Smooth muscle cell (in vitro differentiated cells): Measurements from ENCODE around the gene SYCP2L. TPM values are rescaled to one million over a fixed set of nuclear protein-coding genes. Genes with fewer than 3 reads are reported as not detected.

Experiments used
- DNase-seq: peaks from one replicate; lab custom pipeline; 2025; ENCODE audit not compliant: unreplicated experiment; lab: John Stamatoyannopoulos, UW
- H2AFZ ChIP-seq: fragments of 200-600 bp; sonication (generic); 2 replicates; pipeline ENCODE4 v1.6.0; 2016; ENCODE audit warnings: antibody characterized with exemption, low read depth, mild to moderate bottlenecking
- H3F3A ChIP-seq: fragments of 200-600 bp; sonication (generic); 2 replicates; pipeline ENCODE4 v1.6.0; 2017; ENCODE audit warnings: antibody characterized with exemption, low read depth
- H3K27ac ChIP-seq: fragments of 200-600 bp; sonication (generic); 2 replicates; pipeline ENCODE4 v1.5.1; 2016; ENCODE audit warnings: low read depth, mild to moderate bottlenecking
- H3K27me3 ChIP-seq: fragments of 200-600 bp; sonication (generic); 2 replicates; pipeline ENCODE4 v1.6.1; 2016; ENCODE audit warnings: low read depth, mild to moderate bottlenecking
- H3K36me3 ChIP-seq: fragments of 200-600 bp; sonication (generic); 2 replicates; pipeline ENCODE4 v1.5.1; 2016; ENCODE audit warnings: low read depth
- H3K4me1 ChIP-seq: fragments of 200-600 bp; sonication (generic); 2 replicates; pipeline ENCODE4 v1.5.1; 2016; ENCODE audit warnings: low read depth
- H3K4me2 ChIP-seq: fragments of 200-600 bp; sonication (generic); 2 replicates; pipeline ENCODE4 v1.6.0; 2016; ENCODE audit warnings: mild to moderate bottlenecking
- H3K4me3 ChIP-seq: fragments of 200-600 bp; sonication (generic); 2 replicates; pipeline ENCODE4 v1.5.1; 2016; ENCODE audit warnings: mild to moderate bottlenecking
- H3K79me2 ChIP-seq: fragments of 200-600 bp; sonication (generic); 2 replicates; pipeline ENCODE4 v1.6.0; 2016; ENCODE audit warnings: low read depth, mild to moderate bottlenecking
- H3K9ac ChIP-seq: fragments of 200-600 bp; sonication (generic); 2 replicates; pipeline ENCODE4 v1.6.0; 2016; ENCODE audit warnings: low read depth
- H3K9me3 ChIP-seq: fragments of 200-600 bp; sonication (generic); replicated peaks from 2 replicates; pipeline ENCODE4 v1.5.1; 2016; ENCODE audit warnings: low read depth
- H4K20me1 ChIP-seq: fragments of 200-600 bp; sonication (generic); 2 replicates; pipeline ENCODE4 v1.6.0; 2016; ENCODE audit warnings: low read depth
- CTCF ChIP-seq: fragments of 200-600 bp; sonication (generic); IDR thresholded peaks from 2 replicates; pipeline ENCODE4 v1.5.1; 2017; ENCODE audit warnings: borderline replicate concordance, mild to moderate bottlenecking, antibody characterized with exemption; ENCODE audit not compliant: insufficient read depth, poor library complexity, severe bottlenecking
- WGBS: methylation state at CpG from one replicate; pipeline ENCODE4 v1.1.7; 2016; ENCODE audit warnings: low lambda C conversion rate; 5-methylcytosine and 5-hydroxymethylcytosine counted together
- polyA plus RNA-seq: library from polyadenylated mRNA; unstranded; fragments of >200 nt; fragmentation: Nextera tagmentation; extraction: Ambion mirVana; gene quantifications from 2 replicates; pipeline ENCODE4 v1.2.1, GENCODE V29; 2016
- total RNA-seq: library from RNA; depleted of rRNA; stranded (reverse); fragments of >200 nt; gene quantifications from 2 replicates; pipeline ENCODE4 v1.2.3, GENCODE V29; 2014

The SYCP2L gene
- total and polyA plus RNA-seq, 2 experiments from 2014 or later: 0.74 to 6.4 TPM

- no peaks in the 10 kb centered on the region for H4K20me1 ChIP-seq
- H3K4me3 ChIP-seq: no peak overlapping the region
- H3K9me3 ChIP-seq: no peaks in the 10 kb centered on the region
- H2AFZ ChIP-seq: no peak overlapping the region
- H3K4me2 ChIP-seq: no peak overlapping the region
- H3F3A ChIP-seq: no peaks in the 10 kb centered on the region
- no peaks in the 10 kb centered on the region for H3K79me2 ChIP-seq
- no peak for DNase-seq
- 92% methylated on average over 6 of the region's 6 CpGs for WGBS
- no peak overlapping the region for H3K9ac ChIP-seq
- H3K36me3 ChIP-seq: no peaks in the 10 kb centered on the region
- no peaks in the 10 kb centered on the region for H3K27me3 ChIP-seq
- TF ChIP-seq CTCF: no peak
- no peak overlapping the region for H3K27ac ChIP-seq
- H3K4me1 ChIP-seq: no peaks in the 10 kb centered on the region
Observed at GRCh38 chr6:10949579-10950490, 63.0 kb downstream of the SYCP2L start.

GRCh38 chr6:10951675-10952282 lies 64.9 kb downstream of the SYCP2L start:
- peak; percentile 62 for TF ChIP-seq CTCF
- Histone ChIP-seq H3K79me2 (no peaks in the 10 kb centered on the region), H3F3A (no peaks in the 10 kb centered on the region), H2AFZ (no peak overlapping the region), H3K27ac (peak overlapping the region; percentile 51), H3K36me3 (no peaks in the 10 kb centered on the region), H3K9ac (peak overlapping the region; percentile 31), H3K4me3 (no peak overlapping the region), H4K20me1 (no peaks in the 10 kb centered on the region), H3K4me2 (peak overlapping the region; percentile 61), H3K27me3 (no peaks in the 10 kb centered on the region), H3K4me1 (no peaks in the 10 kb centered on the region), H3K9me3 (no peaks in the 10 kb centered on the region)
- 14% methylated on average over 6 of the region's 6 CpGs for WGBS
- DNase-seq: no peak

GRCh38 chr6:10954590-10955010 lies 67.7 kb downstream of the SYCP2L start:
- H3K4me3 ChIP-seq: no peak overlapping the region
- H3K4me1 ChIP-seq: no peaks in the 10 kb centered on the region
- no peak overlapping the region for H3K27ac ChIP-seq
- no peak overlapping the region for H3K4me2 ChIP-seq
- TF ChIP-seq CTCF: peak; percentile 86
- H3K36me3 ChIP-seq: no peaks in the 10 kb centered on the region
- H3K27me3 ChIP-seq: no peaks in the 10 kb centered on the region
- H4K20me1 ChIP-seq: no peaks in the 10 kb centered on the region
- H3K79me2 ChIP-seq: no peaks in the 10 kb centered on the region
- DNase-seq: peak; percentile 31
- no peak overlapping the region for H2AFZ ChIP-seq
- WGBS: 30% methylated on average over 15 of the region's 15 CpGs
- H3K9me3 ChIP-seq: no peaks in the 10 kb centered on the region
- H3K9ac ChIP-seq: no peak overlapping the region
- no peaks in the 10 kb centered on the region for H3F3A ChIP-seq
